DMS114 treated with DMSO at 0.1 percent for 48 hours (cell line): Measurements from ENCODE around the gene GTPBP1.
A peak's percentile ranks its signal among the peaks of the same experiment; 100 is the strongest.

Experiments
- DNase-seq: peaks from one replicate; lab custom pipeline; 2025; ENCODE audit not compliant: unreplicated experiment; lab: John Stamatoyannopoulos, UW

Gene GTPBP1

GRCh38 chr22:38724926-38725571, 19.3 kb downstream of the GTPBP1 start:
- peak; percentile 7 for DNase-seq

- DNase-seq: no peak
Observed at GRCh38 chr22:38725900-38726655, 20.3 kb downstream of the GTPBP1 start.

GRCh38 chr22:38727123-38727522, 21.4 kb downstream of the GTPBP1 start:
- no peak for DNase-seq

GRCh38 chr22:38727530-38728451, 22.0 kb downstream of the GTPBP1 start:
- no peak for DNase-seq

GRCh38 chr22:38728871-38729796, 23.4 kb downstream of the GTPBP1 start:
- DNase-seq: no peak

GRCh38 chr22:38729946-38730345, 24.2 kb downstream of the GTPBP1 start:
- DNase-seq: no peak

- DNase-seq: no peak
Observed at GRCh38 chr22:38730411-38730871, 24.7 kb downstream of the GTPBP1 start.

- no peak for DNase-seq
Observed at GRCh38 chr22:38731703-38732161, 26.0 kb downstream of the GTPBP1 start.

GRCh38 chr22:38732251-38732815, 26.6 kb downstream of the GTPBP1 start:
- DNase-seq: no peak

- no peak for DNase-seq
Observed at GRCh38 chr22:38733329-38733723, 27.6 kb downstream of the GTPBP1 start.

- DNase-seq: no peak
Observed at GRCh38 chr22:38733724-38734381, 28.1 kb downstream of the GTPBP1 start.

- no peak for DNase-seq
Observed at GRCh38 chr22:38734421-38735100, 28.8 kb downstream of the GTPBP1 start.

- no peak for DNase-seq
Observed at GRCh38 chr22:38735126-38735464, 29.4 kb downstream of the GTPBP1 start.

GRCh38 chr22:38735465-38736256, 29.9 kb downstream of the GTPBP1 start:
- no peak for DNase-seq

GRCh38 chr22:38736257-38736570, 30.5 kb downstream of the GTPBP1 start:
- DNase-seq: no peak

GRCh38 chr22:38737302-38738060, 31.7 kb downstream of the GTPBP1 start:
- DNase-seq: no peak

GRCh38 chr22:38738475-38739070, 32.8 kb downstream of the GTPBP1 start:
- no peak for DNase-seq
